22Rv1 (cell line): ENCODE measurements around the gene STOX2.

Experiments
- ZFX ChIP-seq: fragments of 450-650 bp; IDR thresholded peaks from 2 replicates; pipeline ENCODE4 v1.6.1; 2017; ENCODE audit warnings: antibody characterized with exemption, borderline replicate concordance
- TF ChIP-seq, protein P1 (sequence below): fragments of 450-650 bp; IDR thresholded peaks from 2 replicates; pipeline ENCODE4 v1.5.1; 2017; ENCODE audit warnings: mild to moderate bottlenecking

DNA sequence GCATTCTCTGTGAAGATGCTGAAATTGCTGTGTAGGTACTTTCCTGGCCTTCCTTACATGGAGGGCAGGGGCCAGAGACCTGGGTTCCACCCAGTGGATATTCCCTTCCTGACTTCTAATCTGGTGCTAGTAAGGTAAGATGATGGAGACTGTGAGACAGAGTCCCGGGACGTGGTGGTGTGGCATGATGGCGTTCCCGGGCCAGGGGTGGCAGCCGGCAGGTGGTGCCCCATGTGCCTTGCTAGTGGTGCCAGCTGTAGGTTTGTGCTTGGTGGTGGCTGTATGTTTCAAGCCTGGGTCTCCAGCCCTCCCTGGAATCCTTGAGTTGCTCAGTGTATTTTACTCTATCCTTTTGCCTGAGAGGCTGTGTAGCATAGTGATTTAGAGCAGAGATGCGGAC lies 10.9 kb downstream of the STOX2 start:
- TF ChIP-seq, protein P1, sequence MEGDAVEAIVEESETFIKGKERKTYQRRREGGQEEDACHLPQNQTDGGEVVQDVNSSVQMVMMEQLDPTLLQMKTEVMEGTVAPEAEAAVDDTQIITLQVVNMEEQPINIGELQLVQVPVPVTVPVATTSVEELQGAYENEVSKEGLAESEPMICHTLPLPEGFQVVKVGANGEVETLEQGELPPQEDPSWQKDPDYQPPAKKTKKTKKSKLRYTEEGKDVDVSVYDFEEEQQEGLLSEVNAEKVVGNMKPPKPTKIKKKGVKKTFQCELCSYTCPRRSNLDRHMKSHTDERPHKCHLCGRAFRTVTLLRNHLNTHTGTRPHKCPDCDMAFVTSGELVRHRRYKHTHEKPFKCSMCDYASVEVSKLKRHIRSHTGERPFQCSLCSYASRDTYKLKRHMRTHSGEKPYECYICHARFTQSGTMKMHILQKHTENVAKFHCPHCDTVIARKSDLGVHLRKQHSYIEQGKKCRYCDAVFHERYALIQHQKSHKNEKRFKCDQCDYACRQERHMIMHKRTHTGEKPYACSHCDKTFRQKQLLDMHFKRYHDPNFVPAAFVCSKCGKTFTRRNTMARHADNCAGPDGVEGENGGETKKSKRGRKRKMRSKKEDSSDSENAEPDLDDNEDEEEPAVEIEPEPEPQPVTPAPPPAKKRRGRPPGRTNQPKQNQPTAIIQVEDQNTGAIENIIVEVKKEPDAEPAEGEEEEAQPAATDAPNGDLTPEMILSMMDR = no peak
- no peak for TF ChIP-seq ZFX
